Adrenal gland (tissue), 12 donors: ENCODE results near the gene ARL2. TPM values are rescaled to one million over a fixed set of nuclear protein-coding genes. Genes with fewer than 3 reads are reported as not detected.
A peak's percentile ranks its signal among the peaks of the same experiment; 100 is the strongest.

Experiments
- DNase-seq, 7 donors: peaks; one replicate each; pipeline ENCODE4 v3.0.0-alpha.2; 2019 to 2020
- H3K27ac ChIP-seq, 5 donors: fragments of 200-600 bp; sonication (generic) in 4 of 5; 1 replicate in 3 of 5; 2 replicates in 2 of 5; pipeline versions ENCODE4 v1.5.1 to v1.8.0; 2016 to 2020; ENCODE audit warnings: mild to moderate bottlenecking in 1 of 5
- H3K27me3 ChIP-seq: fragments of 200-600 bp; 2 replicates; pipeline ENCODE4 v1.8.0; 2021
- H3K36me3 ChIP-seq, 2 donors: fragments of 200-600 bp; replicated peaks in 1 of 2; 1 replicate in 1 of 2; 2 replicates in 1 of 2; pipeline versions ENCODE4 v1.5.1 to v1.8.0; 2018 to 2022
- H3K4me1 ChIP-seq, 2 donors: fragments of 200-600 bp; replicated peaks in 1 of 2; 1 replicate in 1 of 2; 2 replicates in 1 of 2; pipeline versions ENCODE4 v1.5.1 to v1.8.0; 2018 to 2021
- H3K4me3 ChIP-seq, 4 donors: fragments of 200-600 bp; sonication (generic) in 3 of 4; one replicate each; pipeline ENCODE4 v1.5.1; 2016 to 2018
- H3K9me3 ChIP-seq, 3 donors: fragments of 200-600 bp; sonication (generic) in 1 of 3; replicated peaks in 1 of 3; 1 replicate in 2 of 3; 2 replicates in 1 of 3; pipeline versions ENCODE4 v1.5.1 to v1.8.0; 2016 to 2021
- CTCF ChIP-seq, 6 experiments: fragments of 450-650 bp in 4 of 6; fragments of 200-600 bp in 2 of 6; sonication (generic) in 1 of 6; IDR thresholded peaks; 1 replicate in 5 of 6; 2 replicates in 1 of 6; pipeline versions ENCODE4 v1.5.1 to v1.8.0; 2016 to 2021; ENCODE audit warnings: antibody characterized with exemption in 6 of 6, mild to moderate bottlenecking in 2 of 6, moderate library complexity in 1 of 6
- POLR2A ChIP-seq, 2 donors: fragments of 450-650 bp; IDR thresholded peaks; one replicate each; pipeline ENCODE4 v1.6.1; 2017; ENCODE audit warnings: antibody characterized with exemption in 2 of 2, mild to moderate bottlenecking in 2 of 2, moderate library complexity in 1 of 2
- WGBS, 4 donors: extraction: QIAGEN DNeasy Blood & Tissue Kit in 2 of 4; methylation state at CpG; one replicate each; pipeline versions ENCODE4 v1.1.5 to v1.1.7; 2013 to 2017; 5-methylcytosine and 5-hydroxymethylcytosine counted together
- intact Hi-C, 2 donors: fragments of 100-400 bp; cut with DNase I; formaldehyde crosslinking; loops; one replicate each; pipeline versions ENCODE4 v1.14.1 to v1.15.0; 2022 to 2023
- polyA plus RNA-seq, 3 donors: library from polyadenylated mRNA; stranded (reverse); fragments of 200-250 nt in 2 of 3; fragments of 350-450 nt in 1 of 3; fragmentation: Illumina TruSeq in 1 of 3; extraction: RNeasy Lipid Tissue Mini Kit (QIAGEN cat#74804) in 1 of 3; gene quantifications; one replicate each; pipeline ENCODE4 v1.2.3, GENCODE V29; 2013 to 2014
- total RNA-seq, 9 donors: library from RNA; depleted of rRNA in 4 of 9; stranded (reverse); fragments of >200 nt in 4 of 9; fragments of 120-200 nt in 1 of 9; fragmentation: NEBNext Ultra II Directional in 1 of 9; extraction: Animal tissue kit (Norgen Biotek cat#: 25700) in 1 of 9; gene quantifications; one replicate each; pipeline versions ENCODE4 v1.1.0 to v1.2.4, GENCODE V29; 2013 to 2023
- donor health status: healthy with polysubstance abuse.
- donor health status: Bipolar disorder and iron deficiency.
- donor health status: DM: yes; HTN: yes; CAD: no.
- donor health status: DM: no; HTN: no; CAD: no.
- donor health status: DM: no; HTN: no; CAD: no.
- donor health status: DM: yes; HTN: yes; CAD: no.

Gene ARL2
- total and polyA plus RNA-seq, 12 donors, result 66.5 to 231 (median 112) TPM

GRCh38 chr11:65059959-65060824, 46.2 kb downstream of the ARL2 start:
- TF ChIP-seq POLR2A (IDR thresholded peaks at IDR 0.05) (no peak), CTCF (IDR thresholded peaks at IDR 0.05) (no peak)
- 41 to 60% (median 49%) methylated on average over 5 to 10 of the region's 10 CpGs for WGBS, 4 donors
- no peak for DNase-seq
- no peak overlapping the region for H3K27ac ChIP-seq
- H3K36me3 ChIP-seq, result no peaks in the 10 kb centered on the region
- no peaks in the 10 kb centered on the region for H3K9me3 ChIP-seq
- H3K4me1 ChIP-seq, result no peaks in the 10 kb centered on the region
- no peak overlapping the region for H3K4me3 ChIP-seq
- H3K27me3 ChIP-seq, result no peaks in the 10 kb centered on the region
- intact Hi-C loops, result no loop called here

- DNase-seq, result peak in 1 of 7 donors; percentile 17
- WGBS, 4 donors, result 68 to 73% (median 70%) methylated on average over 7 to 9 of the region's 9 CpGs
- H3K4me1 ChIP-seq, result no peaks in the 10 kb centered on the region
- H3K27me3 ChIP-seq, result no peaks in the 10 kb centered on the region
- no peaks in the 10 kb centered on the region for H3K9me3 ChIP-seq
- H3K27ac ChIP-seq, result no peak overlapping the region
- H3K4me3 ChIP-seq, result no peak overlapping the region
- intact Hi-C loops, result no loop called here
- TF ChIP-seq CTCF (IDR thresholded peaks at IDR 0.05), result no peak
- no peaks in the 10 kb centered on the region for H3K36me3 ChIP-seq
Observed at GRCh38 chr11:65060913-65061408, 47.0 kb downstream of the ARL2 start.

GRCh38 chr11:65063532-65063931, 49.6 kb downstream of the ARL2 start:
- Histone ChIP-seq H3K4me1 (no peaks in the 10 kb centered on the region), H3K27ac (no peak overlapping the region), H3K27me3 (no peaks in the 10 kb centered on the region), H3K36me3 (no peaks in the 10 kb centered on the region), H3K4me3 (no peak overlapping the region), H3K9me3 (no peaks in the 10 kb centered on the region)
- no peak for DNase-seq
- intact Hi-C loops, result no loop called here
- TF ChIP-seq CTCF (IDR thresholded peaks at IDR 0.05), result no peak
- TF ChIP-seq POLR2A (IDR thresholded peaks at IDR 0.05), result no peak
- 70 to 100% (median 78%) methylated on average over 1 to 3 of the region's 3 CpGs for WGBS, 4 donors

- intact Hi-C loops, result no loop called here
- no peak for DNase-seq
- H3K27me3 ChIP-seq, result no peaks in the 10 kb centered on the region
- no peak overlapping the region for H3K27ac ChIP-seq
- no peaks in the 10 kb centered on the region for H3K4me1 ChIP-seq
- no peaks in the 10 kb centered on the region for H3K36me3 ChIP-seq
- no peaks in the 10 kb centered on the region for H3K9me3 ChIP-seq
- WGBS, 4 donors, result 89 to 94% (median 91%) methylated on average over 4 of the region's 4 CpGs
- no peak overlapping the region for H3K4me3 ChIP-seq
- TF ChIP-seq CTCF (IDR thresholded peaks at IDR 0.05) (no peak), POLR2A (IDR thresholded peaks at IDR 0.05) (no peak)
Observed at GRCh38 chr11:65064847-65065240, 50.9 kb downstream of the ARL2 start.
